Upper lobe of left lung (tissue), 4 donors: ENCODE data around the gene BRAF.

Source experiments
- CTCF ChIP-seq, 6 experiments: fragments of 450-650 bp in 4 of 6; fragments of 200-600 bp in 2 of 6; sonication (generic) in 2 of 6; IDR thresholded peaks; one replicate each; pipeline ENCODE4 v1.5.1; 2016 to 2019; ENCODE audit warnings: antibody characterized with exemption in 6 of 6
- POLR2A ChIP-seq, 4 donors: fragments of 450-650 bp; IDR thresholded peaks; one replicate each; pipeline ENCODE4 v1.5.1; 2016 to 2017; ENCODE audit warnings: antibody characterized with exemption in 4 of 4, mild to moderate bottlenecking in 2 of 4
- POLR2AphosphoS5 ChIP-seq, 2 donors: sonication (generic); formaldehyde crosslinking; IDR thresholded peaks; one replicate each; pipeline ENCODE4 v1.5.1; 2017; ENCODE audit warnings: antibody characterized with exemption in 2 of 2

GRCh38 chr7:140734729-140735128 is 190.0 kb downstream of the BRAF start:
- no peak for TF ChIP-seq POLR2A (IDR thresholded peaks at IDR 0.05)
- TF ChIP-seq CTCF (IDR thresholded peaks at IDR 0.05), result no peak
- TF ChIP-seq POLR2AphosphoS5 (IDR thresholded peaks at IDR 0.05), result no peak
